ENCODE measurements around the gene PIGQ.

Gene PIGQ

DNA sequence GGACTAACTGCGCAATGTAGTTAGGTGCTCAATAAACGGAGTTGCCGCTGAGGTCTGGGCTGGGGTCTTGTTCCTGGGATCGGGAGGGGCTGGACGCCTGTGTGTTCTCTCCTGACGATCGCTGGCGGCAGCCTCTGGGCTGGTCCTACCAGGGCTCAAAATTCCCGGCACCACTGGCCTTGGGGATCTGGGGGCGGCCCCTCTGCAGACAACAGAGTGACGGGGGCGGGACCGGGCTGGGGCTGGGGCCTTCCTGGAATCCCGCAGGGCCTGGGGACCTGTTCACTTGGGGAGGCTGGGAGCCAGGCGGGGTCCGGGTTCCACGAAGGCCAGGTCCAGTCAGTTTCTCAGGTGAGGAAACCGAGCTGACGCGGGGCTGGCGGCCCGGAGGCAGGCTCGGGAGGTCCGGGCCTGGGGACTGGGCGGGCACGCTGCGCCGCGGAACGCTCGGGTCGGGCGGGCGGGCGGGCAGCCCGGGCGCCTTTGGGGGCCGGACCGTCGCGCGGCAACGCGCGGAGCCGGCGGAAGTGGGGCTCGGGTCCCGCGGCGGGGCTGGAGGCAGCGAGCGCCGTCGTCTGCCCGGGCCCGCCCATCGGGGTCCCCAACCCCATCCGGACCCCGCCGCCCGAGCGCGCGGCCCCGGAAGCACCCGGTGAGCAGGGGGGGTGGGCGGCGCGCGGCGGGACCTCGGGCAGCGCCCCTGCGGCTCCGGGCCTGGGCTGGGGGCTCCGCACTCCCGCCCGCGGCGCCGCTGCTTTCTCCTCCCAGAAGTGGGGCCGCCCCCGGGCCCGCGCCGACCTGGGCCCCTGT lies at the start of gene PIGQ:
TSS of gene PIGQ (plus strand) at position 524 of the 810 bp plus-strand sequence. CDS start 4,107 bp downstream, outside the sequence.
- peak in 55 of 58 donors; percentile 15 to 84 (median 55) for DNase-seq

DNA sequence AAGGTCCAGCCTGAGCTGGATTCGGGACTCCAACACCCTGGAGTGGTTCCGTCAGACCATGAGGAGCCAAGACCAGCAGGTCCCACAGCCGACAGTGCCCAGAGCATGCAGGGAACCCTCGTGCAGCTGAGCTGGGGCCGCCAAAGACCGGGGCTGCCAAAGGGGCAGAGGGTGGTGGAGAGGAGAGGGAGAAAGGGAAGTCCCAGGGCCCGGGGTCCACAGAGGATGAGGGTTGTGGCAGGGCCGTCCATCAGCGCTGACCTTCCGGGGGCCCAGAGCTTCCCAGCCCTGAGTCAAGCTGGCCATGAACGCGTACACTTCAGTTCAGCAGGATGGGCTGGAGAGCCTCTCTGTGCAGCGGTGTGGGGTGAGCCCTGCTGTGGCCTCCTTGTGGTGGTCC lies 48.9 kb upstream of the PIGQ start:
- no peak for DNase-seq

DNA sequence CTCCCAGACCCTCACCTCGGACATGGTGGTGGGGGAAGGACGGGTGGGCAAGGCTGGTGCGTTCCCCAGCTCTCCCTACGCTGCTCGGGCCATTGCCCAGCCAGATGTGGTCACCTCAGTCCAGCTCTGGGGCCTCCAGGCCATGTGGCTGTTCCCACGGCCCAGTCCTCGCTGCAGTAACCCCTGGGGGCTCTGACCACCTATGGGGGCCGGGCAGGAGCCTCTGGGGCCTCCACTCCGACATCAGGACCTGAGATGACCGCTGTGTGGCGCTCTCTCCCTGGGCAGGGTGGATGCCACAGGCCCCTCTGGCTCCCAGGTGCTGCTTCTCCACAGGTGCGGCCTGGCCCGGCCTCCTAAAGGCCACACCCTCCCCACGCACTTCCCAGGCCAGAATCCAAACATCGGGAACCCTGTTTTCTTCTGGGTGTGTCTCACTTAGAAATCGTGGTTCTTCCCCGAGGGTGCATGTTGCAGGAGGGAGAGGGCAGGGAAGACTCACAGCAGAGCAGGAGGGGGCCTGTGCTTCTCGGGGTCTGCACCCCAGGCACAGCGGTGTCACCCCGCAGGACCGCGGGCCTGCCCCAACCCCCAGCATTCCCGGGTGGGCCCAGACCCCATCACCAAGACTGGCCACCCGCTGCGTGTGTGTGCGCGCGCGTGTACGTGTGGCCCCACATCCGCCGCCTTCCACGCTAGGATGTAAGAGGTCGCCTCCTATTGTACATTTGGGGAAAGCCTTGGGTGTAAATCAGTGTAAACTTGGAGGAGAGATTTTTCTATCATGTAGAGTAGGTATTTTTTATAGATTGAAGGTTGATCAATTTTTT lies 48.2 kb upstream of the PIGQ start:
- no peak for DNase-seq

DNA sequence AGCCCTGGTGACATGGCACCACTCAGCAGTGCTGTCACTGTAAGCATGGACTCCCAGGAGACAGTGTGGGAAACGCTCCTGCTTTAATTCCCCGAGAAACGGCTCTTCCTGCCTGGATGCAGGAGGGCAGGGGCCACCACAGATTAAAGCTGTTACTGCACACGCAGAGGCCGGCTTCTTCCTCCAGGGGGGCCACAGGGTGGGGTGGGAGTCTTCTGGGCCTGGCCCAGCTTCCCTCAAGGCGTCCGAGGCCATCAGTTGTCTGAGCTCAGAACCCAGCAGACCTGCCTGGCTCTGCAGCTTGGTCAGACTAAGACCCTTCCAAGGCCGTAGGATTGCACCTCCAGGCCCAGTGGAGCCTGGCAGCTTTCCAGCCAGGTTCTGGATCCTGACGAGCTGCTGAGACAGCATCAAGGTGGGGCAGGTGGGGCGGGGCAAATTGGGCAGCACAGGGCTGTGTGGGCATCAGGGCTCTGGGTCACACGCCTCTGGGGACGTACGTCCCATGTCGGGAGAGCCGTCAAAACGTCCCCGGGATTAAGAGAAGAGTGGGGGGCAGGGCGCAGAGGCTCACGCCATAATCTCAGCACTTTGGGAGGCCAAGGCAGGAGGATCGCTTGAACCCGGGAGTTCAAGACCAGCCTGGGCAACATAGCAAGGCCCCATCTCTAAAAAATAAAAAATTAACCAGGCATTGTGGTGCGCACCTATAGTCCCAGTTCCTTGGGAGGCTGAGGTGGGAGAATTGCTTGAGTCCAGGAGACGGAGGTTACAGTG lies 47.3 kb upstream of the PIGQ start:
- no peak for DNase-seq

DNA sequence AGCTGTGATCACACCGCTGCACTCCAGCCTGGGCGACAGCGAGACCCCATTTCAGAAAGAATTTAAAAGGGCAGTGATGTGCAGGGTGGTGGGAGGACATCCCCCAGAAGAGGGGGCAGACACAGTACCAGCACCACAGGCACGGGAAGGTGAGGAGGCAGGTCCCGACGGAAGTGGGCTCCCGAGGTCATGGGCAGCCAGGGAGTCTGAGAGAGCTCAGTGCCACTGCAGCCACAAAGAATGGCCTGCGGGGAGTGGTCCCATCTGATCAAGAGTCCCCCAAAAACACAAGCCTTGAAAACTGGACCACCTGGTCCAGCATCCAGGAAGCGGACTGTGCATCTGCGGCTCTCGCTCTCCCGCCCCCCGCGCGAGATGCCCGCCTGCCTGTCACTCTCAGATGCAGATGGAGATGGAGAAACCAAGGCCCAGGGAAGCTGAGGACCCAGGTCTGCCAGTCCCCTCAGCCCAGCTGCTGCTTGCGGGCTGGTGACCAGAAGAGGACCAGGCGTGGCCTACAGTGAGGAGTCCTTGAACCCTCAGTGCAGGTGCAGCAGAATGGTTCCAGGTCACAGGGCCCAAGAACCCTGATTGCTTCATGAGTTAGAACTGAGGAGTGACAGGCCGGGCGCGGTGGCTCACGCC lies 46.5 kb upstream of the PIGQ start:
- DNase-seq = no peak

DNA sequence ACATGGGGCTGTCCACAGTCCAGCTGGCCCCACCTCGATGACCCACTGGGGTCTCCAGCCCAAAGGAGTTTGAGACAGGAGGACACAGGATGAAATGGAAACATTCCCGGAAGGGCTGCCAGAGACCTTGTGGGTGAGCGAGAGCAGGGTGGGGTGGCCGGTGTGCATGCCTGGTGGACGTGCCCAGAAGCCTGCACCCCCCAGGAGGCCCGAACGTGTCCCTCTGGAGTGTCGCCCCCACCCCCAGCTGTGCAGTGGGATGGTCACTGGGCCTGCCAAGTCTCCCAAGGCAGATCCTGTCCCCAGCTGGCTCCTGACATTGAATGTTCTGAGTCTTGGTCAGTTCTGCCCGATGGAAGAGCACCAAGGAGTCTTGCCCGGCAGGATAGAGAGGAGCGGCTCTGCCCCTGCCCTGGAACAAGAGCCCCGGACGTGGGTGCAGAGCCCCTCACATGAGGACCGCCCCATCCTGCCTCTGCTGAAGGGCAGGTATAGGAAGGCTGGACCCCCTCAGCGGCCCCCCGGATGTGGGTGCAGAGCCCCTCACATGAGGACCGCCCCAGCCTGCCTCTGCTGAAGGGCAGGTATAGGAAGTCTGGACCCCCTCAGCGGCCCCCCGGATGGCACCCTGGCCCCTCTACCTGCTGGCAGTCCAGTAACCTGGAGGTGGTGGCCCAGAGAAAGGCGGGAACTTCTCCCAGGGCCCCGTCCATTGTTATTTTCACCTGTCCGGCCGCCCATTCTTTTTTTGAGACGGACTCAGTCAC lies 45.3 kb upstream of the PIGQ start:
- peak in 1 of 58 donors; percentile 1 for DNase-seq

DNA sequence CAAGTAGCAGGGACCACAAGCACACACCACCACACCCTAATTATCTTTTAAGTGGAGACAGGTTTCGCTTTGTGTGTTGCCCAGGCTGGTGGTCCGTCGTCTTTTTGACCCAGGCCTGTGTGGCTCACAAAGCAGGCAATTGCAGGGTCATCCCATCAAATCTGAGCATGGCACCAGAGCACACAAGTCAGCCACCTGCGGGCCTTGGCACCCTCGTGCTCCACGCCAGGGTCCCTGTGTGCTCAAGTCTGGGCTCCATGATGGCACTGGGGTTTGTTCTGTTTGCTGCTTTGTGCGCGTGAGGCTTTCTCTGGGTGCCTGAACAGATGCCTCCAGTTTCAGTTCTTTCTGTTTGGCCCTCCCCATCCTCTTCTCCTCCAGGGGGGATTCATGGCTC lies 44.6 kb upstream of the PIGQ start:
- peak in 2 of 58 donors; percentile 32 to 46 for DNase-seq

DNA sequence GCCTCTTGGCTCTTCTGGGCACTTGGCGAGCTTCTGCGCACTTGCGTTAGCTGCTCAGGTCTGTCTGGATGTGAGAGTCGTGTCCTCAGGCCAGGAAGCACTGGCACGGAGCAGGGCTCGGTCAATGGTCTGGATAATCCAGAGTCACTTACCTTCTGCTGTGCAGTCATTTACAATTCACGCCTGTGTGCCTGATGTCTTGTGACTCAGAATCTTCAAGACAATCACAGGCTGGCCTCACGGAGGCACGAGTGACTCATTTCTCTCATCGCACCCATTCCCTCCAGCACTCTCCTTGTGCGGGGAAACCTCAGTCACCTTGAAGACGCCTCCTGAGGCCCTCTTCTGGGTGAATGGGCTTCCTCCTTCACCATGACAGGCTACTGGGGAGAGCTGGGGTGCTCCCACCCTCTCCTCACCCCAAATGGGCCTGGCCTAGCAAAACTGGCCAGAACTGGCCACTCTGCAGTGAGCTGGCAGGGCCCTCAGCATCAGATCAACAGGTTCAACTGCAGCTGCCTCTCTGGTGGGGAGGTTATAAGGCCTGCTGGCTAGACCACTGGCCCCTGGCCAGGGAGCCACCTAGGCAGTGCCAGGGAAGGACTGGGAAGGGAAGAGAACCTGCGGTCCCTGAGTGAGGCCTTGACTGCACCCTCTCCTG lies 44.1 kb upstream of the PIGQ start:
- DNase-seq = peak in 20 of 58 donors; percentile 13 to 67 (median 32)

DNA sequence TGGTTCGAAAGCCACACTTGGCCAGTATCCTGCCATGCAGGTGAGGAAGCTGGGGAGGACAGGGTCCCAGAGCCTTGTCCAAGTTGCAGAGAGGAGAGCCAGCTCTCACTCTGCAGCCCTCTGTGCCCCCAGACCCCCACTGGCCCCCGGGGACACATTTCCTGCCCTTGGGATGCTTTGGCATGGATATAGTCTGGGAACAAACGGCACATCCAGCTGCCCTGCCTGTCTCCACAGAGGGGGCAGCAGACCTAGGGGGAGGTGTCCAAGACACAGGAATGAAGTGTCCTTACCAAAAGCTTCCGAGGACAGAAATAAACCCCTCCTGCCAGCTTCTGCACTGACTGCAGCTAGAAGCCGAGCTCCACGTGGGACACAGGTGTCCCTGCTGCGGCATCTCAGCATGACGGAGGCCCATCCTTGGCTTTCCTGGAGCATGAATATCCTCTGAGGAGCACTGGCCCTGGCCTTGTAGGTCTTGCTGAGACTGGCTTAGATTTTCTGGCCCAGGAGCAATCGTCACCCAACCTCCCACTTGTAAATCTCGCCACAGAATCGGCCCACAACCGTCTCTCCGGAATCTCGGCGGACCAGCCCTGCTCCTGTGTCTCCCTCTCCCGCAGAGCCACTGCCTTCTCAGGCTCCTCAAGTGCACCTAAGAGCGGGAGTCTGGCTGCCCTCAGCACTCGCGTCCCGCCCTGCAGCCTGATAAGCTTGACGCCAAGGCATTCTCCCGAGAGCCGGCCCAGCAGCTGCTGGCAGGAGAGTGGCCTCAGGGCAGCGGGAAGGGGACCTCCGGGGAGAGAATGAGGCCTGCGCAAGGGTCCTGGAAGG lies 43.4 kb upstream of the PIGQ start:
- peak in 13 of 58 donors; percentile 42 to 67 (median 49) for DNase-seq

DNA sequence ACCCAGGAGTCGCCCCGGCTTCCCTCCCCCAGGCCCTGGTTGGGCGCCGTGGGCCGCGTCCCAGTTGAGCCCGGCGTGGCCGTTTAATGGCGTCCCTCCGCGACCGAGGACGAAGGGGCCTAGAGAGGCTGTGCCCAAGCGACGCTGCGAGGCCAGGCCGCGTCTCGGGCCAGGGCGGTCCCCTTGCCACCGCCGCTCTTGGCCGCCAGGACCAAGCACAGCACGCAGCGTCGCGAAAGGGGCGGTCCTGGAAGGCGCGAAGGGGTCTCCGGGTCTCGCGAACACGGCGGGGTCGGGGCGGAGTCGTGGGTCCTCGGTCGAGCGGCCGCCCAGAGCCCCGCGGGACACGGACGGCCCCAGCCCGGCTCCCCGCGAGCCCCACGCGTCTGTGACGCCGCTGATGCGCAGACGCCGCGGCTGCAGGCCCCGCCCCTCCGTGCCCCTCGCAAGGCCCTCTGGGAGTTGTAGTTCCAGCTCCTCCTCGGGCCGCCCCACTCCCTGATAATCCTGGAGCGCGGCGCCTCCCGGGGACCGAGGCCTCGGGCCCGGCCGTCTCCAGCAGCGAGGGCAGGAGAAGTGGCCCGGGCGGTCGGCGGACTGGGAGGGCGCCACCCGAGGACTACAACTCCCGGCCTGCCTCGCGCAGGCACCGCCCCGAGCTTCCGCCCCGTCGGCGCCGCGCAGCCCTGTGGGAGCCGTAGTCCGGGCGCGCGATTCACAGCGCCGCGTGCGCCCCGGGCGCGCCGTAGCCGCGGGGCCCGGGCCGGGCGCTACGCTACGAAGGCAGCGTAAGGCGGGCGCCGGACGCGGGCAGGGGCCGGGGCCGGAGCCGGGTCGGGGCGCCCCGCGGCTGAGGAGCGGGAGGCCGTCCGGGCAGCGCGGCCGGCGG lies 42.5 kb upstream of the PIGQ start, which contains the start of gene CAPN15:
TSS of gene CAPN15 (plus strand) at position 698 of the 889 bp plus-strand sequence. CDS start 19,127 bp downstream, outside the sequence.
- peak; percentile 46 to 98 (median 86) for DNase-seq

DNA sequence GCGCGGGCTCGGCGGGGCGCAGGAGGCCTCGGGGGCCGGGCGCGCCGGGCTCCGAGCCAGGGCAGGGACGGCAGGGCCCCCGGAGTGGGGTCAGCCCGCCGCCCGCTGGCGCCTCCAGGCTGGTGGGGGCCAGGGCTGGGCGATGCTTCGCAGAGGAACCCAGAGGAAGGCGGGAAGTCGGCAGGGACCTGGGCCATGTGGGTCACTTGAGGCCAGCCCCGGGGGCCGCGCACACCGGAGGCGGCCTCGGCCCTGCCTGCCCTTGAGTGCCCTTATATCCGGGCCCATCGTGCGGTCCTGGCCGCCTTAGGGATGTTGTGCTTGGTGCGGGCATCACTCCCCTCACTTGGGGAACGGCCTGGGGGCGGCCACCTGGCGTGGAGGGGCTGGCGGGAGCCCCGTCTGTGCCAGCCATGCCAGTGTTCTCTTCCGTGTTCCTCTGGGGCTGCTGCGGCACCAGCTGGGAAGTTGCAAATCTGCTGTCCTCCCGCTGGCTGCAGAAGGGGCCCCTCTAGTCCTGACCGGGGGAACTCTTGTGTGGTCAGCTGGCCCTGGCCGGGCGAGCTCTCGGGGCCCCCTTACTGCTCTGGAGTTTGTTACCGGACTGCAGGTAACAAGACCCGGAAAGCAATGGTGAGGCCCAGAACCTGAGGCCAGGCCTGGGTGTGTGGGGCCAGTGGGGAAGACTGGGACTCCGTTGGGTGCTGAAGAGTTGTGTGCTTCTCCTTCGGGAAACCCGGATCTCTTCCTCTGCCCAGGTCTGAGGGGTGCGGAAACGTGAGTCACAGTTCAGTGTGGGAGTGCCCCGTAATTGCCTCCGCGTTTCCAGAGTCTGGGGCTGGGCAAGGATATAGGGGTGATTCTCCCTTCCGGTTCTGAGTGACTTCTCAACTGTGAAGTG lies 41.4 kb upstream of the PIGQ start:
- peak in 2 of 58 donors; percentile 20 to 29 for DNase-seq

DNA sequence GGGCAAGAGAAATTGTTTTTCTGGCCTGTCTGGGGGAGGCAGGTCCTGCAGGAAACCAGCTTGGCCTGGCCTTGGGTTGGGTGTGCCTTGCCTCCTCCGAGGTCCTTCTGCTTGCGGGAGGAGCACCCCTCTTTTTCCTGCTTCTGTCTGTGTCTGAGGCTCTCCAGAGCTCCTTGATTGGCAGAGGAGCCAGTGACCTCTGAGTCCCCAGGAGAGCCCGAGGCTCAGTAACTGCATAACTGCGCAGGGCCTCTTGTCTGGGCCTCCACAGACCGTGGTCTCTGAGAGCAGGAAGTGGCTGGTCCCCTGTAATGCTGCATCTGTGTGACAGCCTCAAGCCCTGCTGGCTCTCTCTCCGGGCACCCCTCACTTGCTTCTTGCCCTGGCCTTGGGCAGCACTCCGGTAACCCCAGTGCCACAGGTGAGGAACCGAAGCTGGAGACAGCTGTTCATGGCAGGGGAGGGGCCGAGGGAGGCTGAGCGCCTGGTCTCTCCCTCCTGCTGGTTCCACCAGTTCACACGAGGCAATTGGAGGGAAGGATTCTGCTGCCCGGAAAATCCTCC lies 40.7 kb upstream of the PIGQ start:
- DNase-seq = no peak

DNA sequence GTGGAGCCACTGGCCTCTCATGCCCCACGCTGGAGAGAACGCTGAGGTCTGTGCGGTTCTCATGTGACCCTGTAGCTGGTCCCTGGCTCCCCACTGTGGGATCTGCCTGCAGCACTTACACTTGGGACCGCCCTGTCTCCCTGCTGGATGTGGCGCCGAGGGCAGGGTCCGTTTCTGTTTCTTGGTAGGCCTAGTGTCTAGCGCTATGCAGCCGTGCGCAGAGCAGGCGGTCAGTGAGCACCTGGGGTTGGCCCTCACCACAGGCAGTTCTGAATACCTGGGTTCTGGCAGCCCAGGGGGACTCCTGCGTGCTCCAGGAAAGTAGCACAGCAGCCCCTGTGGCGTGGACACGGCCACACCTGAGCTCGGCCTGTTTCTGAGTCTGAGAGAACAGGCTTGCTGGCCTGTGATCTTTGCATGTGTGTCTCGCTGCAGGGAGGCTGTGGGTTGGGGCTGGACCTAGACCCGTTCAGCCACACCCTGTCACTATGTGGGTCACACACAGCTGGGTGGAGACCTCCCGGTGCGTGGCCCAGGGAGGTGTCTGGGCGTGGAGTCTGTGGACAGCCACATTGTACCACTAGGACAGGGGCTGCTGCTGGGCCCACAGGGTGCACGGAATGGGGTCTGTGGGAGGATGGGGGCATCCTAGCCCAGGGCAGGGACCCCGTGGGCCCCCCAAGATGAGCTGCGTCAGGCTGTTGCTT lies 39.5 kb upstream of the PIGQ start:
- DNase-seq = no peak

DNA sequence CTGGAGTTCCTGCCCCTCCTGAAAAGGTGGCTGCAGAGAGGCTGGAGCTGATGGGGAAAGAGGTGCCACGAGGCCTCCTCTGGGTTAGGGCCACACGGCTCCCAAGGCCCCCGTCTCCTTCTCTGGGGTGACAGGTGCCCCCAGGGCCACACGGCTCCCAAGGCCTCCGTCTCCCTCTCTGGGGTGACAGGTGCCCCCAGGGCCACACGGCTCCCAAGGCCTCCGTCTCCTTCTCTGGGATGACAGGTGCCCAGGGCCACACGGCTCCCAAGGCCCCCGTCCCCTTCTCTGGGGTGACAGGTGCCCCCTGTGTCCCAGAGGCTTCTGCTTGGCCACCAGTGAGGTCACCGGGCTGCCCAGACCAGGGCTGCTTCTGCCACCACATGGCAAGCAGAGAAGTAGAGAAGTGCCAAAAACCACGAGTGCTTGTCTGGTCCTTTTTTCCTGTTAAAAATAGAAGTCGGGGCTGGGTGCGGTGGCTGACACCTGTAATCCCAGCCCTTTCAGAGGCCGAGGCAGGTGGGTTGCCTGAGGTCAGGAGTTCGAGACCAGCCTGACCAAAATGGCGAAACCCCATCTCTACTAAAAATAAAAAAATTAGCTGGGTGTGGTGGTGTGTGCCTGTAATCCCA lies 38.2 kb upstream of the PIGQ start:
- no peak for DNase-seq
